Lung (tissue), 12 donors: Measurements from ENCODE around the gene CELA2B. TPM values are rescaled to one million over a fixed set of nuclear protein-coding genes. Genes with fewer than 3 reads are reported as not detected.
"Not testable (repeated sequence)": the region's sequence is repeated elsewhere in the genome, so short reads cannot be mapped to it uniquely, and the experiment has no call there.

ENCODE experiments used
- ATAC-seq: fragments of 200-7000 bp; cut with Tn5 transposase; one replicate; pipeline ENCODE4 v1.9.1; 2020; ENCODE audit warnings: moderate number of reproducible peaks; ENCODE audit not compliant: insufficient read depth, low FRiP score
- DNase-seq, 3 donors: peaks; one replicate each; pipeline ENCODE4 v3.0.0-alpha.2; 2013 to 2017
- H3K27ac ChIP-seq, 2 donors: one replicate each; pipeline ENCODE4 v1.5.1; 2013; ENCODE audit warnings: mild to moderate bottlenecking in 2 of 2, moderate library complexity in 2 of 2, control low read depth in 1 of 2, inconsistent platforms in 1 of 2, low read depth in 1 of 2, low read length in 1 of 2
- H3K27me3 ChIP-seq, 3 donors: one replicate each; pipeline ENCODE4 v1.5.1; 2013; ENCODE audit warnings: low read length in 2 of 3; ENCODE audit not compliant: control insufficient read depth in 3 of 3, insufficient read depth in 3 of 3
- H3K36me3 ChIP-seq, 4 donors: one replicate each; pipeline ENCODE4 v1.5.1; 2013; ENCODE audit warnings: low read length in 4 of 4, mild to moderate bottlenecking in 1 of 4, moderate library complexity in 1 of 4; ENCODE audit not compliant: control insufficient read depth in 4 of 4, insufficient read depth in 4 of 4
- H3K4me1 ChIP-seq, 5 donors: one replicate each; pipeline ENCODE4 v1.5.1; 2013; ENCODE audit warnings: low read length in 5 of 5, mild to moderate bottlenecking in 2 of 5, moderate library complexity in 1 of 5; ENCODE audit not compliant: control insufficient read depth in 5 of 5, insufficient read depth in 5 of 5
- H3K4me3 ChIP-seq: one replicate; pipeline ENCODE4 v1.5.1; 2013; ENCODE audit warnings: mild to moderate bottlenecking, control low read depth, moderate library complexity
- H3K9ac ChIP-seq, 2 donors: one replicate each; pipeline ENCODE4 v1.5.1; 2013; ENCODE audit warnings: low read length in 2 of 2, control low read depth in 1 of 2; ENCODE audit not compliant: insufficient read depth in 1 of 2
- H3K9me3 ChIP-seq, 4 donors: one replicate each; pipeline ENCODE4 v1.5.1; 2013; ENCODE audit warnings: low read length in 3 of 4, mild to moderate bottlenecking in 1 of 4, moderate library complexity in 1 of 4; ENCODE audit not compliant: control insufficient read depth in 4 of 4, insufficient read depth in 3 of 4
- CTCF ChIP-seq: IDR thresholded peaks from 2 replicates; pipeline ENCODE4 v1.5.1; 2012; ENCODE audit warnings: mild to moderate bottlenecking; ENCODE audit errors: control extremely low read depth, extremely low read depth
- WGBS, 2 donors: extraction: QIAGEN DNeasy Blood & Tissue Kit; methylation state at CpG; one replicate each; pipeline ENCODE4 v1.1.7; 2013; 5-methylcytosine and 5-hydroxymethylcytosine counted together
- polyA plus RNA-seq, 2 donors: library from polyadenylated mRNA; stranded (reverse); fragments of 200-250 nt; gene quantifications; one replicate each; pipeline ENCODE4 v1.2.1, GENCODE V29; 2013
- total RNA-seq, 2 donors: library from RNA; depleted of rRNA in 1 of 2; stranded (reverse); fragments of >200 nt in 1 of 2; gene quantifications; one replicate each; pipeline ENCODE4 v1.2.1, GENCODE V29; 2014 to 2021
- donor health status: control.
- donor health status: control.
- donor health status: Bipolar disorder and iron deficiency.
- donor health status: healthy.
- donor health status: DM: yes; HTN: yes; CAD: no.

Gene CELA2B
- total and polyA plus RNA-seq, 4 donors: 0.63 to 1.3 TPM; not detected in 2

GRCh38 chr1:15457585-15457984, 18.3 kb upstream of the CELA2B start:
- peaks cover 0 to 1% (median 0%) of the 10 kb centered on the region in 5 donors for H3K4me1 ChIP-seq
- WGBS, 2 donors: 73 to 89% methylated on average over 2 of the region's 2 CpGs
- TF ChIP-seq CTCF: no peak
- no peak overlapping the region for H3K27ac ChIP-seq
- H3K9ac ChIP-seq: no peak overlapping the region
- H3K9me3 ChIP-seq: no peaks in the 10 kb centered on the region
- no peak for ATAC-seq
- H3K36me3 ChIP-seq: no peaks in the 10 kb centered on the region
- H3K4me3 ChIP-seq: no peak overlapping the region
- no peaks in the 10 kb centered on the region for H3K27me3 ChIP-seq
- no peak for DNase-seq

- 76 to 78% methylated on average over 4 of the region's 4 CpGs for WGBS, 2 donors
- not testable (repeated sequence) for H3K4me1 ChIP-seq, H3K4me3 ChIP-seq, DNase-seq, H3K27ac ChIP-seq, H3K27me3 ChIP-seq, ATAC-seq, H3K36me3 ChIP-seq, H3K9ac ChIP-seq, H3K9me3 ChIP-seq
Measured at GRCh38 chr1:15458388-15458787, 17.5 kb upstream of the CELA2B start.

GRCh38 chr1:15459771-15460707, 15.9 kb upstream of the CELA2B start:
- TF ChIP-seq CTCF: no peak
- Histone ChIP-seq H3K4me3 (no peak overlapping the region), H3K9me3 (no peaks in the 10 kb centered on the region), H3K27ac (no peak overlapping the region), H3K9ac (no peak overlapping the region), H3K4me1 (peaks cover 0 to 8% (median 1%) of the 10 kb centered on the region in 5 donors), H3K27me3 (no peaks in the 10 kb centered on the region), H3K36me3 (no peaks in the 10 kb centered on the region)
- no peak for DNase-seq
- no peak for ATAC-seq
- 58 to 79% methylated on average over 10 of the region's 10 CpGs for WGBS, 2 donors

- peaks cover 0 to 8% (median 1%) of the 10 kb centered on the region in 5 donors for H3K4me1 ChIP-seq
- H3K27me3 ChIP-seq: no peaks in the 10 kb centered on the region
- no peaks in the 10 kb centered on the region for H3K9me3 ChIP-seq
- no peak for TF ChIP-seq CTCF
- WGBS, 2 donors: 80 to 81% methylated on average over 9 of the region's 9 CpGs
- no peak for ATAC-seq
- no peaks in the 10 kb centered on the region for H3K36me3 ChIP-seq
- H3K9ac ChIP-seq: no peak overlapping the region
- DNase-seq: no peak
- no peak overlapping the region for H3K4me3 ChIP-seq
- no peak overlapping the region for H3K27ac ChIP-seq
Measured at GRCh38 chr1:15460708-15461095, 15.2 kb upstream of the CELA2B start.

GRCh38 chr1:15463064-15463800, 12.7 kb upstream of the CELA2B start:
- 63 to 82% methylated on average over 11 to 15 of the region's 15 CpGs for WGBS, 2 donors
- not testable (repeated sequence) for DNase-seq

GRCh38 chr1:15463926-15464322, 12.0 kb upstream of the CELA2B start:
- DNase-seq, H3K27me3 ChIP-seq, H3K9ac ChIP-seq, H3K9me3 ChIP-seq, H3K4me3 ChIP-seq, H3K27ac ChIP-seq, ATAC-seq, H3K36me3 ChIP-seq, H3K4me1 ChIP-seq: not testable (repeated sequence)
- WGBS, 2 donors: 82 to 97% methylated on average over 5 of the region's 5 CpGs

More at GRCh38 chr1:15463064-15463800, 12.7 kb upstream of the CELA2B start:
- H3K27me3 ChIP-seq, H3K4me3 ChIP-seq, H3K36me3 ChIP-seq, H3K9ac ChIP-seq, ATAC-seq, H3K4me1 ChIP-seq, H3K27ac ChIP-seq, H3K9me3 ChIP-seq: not testable (repeated sequence)
